Neural progenitor cell (in vitro differentiated cells): Measurements from ENCODE around the gene IFI27.

Experiments
- CTCF ChIP-seq: fragments of 200-600 bp; sonication (generic); IDR thresholded peaks from 2 replicates; pipeline ENCODE4 v1.5.1; 2017; ENCODE audit warnings: antibody characterized with exemption, mild to moderate bottlenecking
- EZH2 ChIP-seq: fragments of 200-600 bp; sonication (generic); IDR thresholded peaks from 2 replicates; pipeline ENCODE4 v1.6.1; 2017; ENCODE audit warnings: antibody characterized with exemption, mild to moderate bottlenecking, moderate library complexity
- EZH2phosphoT487 ChIP-seq: fragments of 200-600 bp; sonication (generic); IDR thresholded peaks from 2 replicates; pipeline ENCODE4 v1.6.1; 2017; ENCODE audit warnings: antibody characterized with exemption

- no peak for TF ChIP-seq CTCF
- TF ChIP-seq EZH2 = no peak
- no peak for TF ChIP-seq EZH2phosphoT487
Observed at GRCh38 chr14:94145902-94146527, 35.5 kb downstream of the IFI27 start.
